ENCODE measurements around the gene RAP1B.

DNA sequence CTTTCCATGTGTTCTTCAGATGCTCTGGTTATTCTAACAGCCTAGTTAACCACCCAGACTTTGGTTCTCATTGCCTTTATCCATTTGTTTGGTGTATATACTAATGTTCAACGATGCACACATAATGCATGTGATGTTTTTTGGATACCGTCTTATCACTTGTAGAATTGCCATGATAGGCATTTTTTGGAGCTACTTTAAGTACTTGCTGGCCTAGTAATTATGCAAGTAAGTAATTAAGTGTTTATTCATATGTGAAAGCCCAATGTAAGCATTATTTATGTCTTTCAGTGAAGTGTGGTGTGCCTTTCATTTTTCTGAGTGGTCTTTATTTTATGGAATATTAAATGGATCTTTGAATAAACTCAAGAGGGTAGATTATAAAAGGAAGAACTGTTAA is 14.2 kb downstream of the RAP1B start:
- TF ChIP-seq, protein P1, sequence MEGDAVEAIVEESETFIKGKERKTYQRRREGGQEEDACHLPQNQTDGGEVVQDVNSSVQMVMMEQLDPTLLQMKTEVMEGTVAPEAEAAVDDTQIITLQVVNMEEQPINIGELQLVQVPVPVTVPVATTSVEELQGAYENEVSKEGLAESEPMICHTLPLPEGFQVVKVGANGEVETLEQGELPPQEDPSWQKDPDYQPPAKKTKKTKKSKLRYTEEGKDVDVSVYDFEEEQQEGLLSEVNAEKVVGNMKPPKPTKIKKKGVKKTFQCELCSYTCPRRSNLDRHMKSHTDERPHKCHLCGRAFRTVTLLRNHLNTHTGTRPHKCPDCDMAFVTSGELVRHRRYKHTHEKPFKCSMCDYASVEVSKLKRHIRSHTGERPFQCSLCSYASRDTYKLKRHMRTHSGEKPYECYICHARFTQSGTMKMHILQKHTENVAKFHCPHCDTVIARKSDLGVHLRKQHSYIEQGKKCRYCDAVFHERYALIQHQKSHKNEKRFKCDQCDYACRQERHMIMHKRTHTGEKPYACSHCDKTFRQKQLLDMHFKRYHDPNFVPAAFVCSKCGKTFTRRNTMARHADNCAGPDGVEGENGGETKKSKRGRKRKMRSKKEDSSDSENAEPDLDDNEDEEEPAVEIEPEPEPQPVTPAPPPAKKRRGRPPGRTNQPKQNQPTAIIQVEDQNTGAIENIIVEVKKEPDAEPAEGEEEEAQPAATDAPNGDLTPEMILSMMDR (conservative IDR thresholded peaks at IDR 0.05), result no peak
- no peak for TF ChIP-seq ZFX (IDR thresholded peaks at IDR 0.05)

Measured in C4-2B (cell line).